HG03045 (cell line): ENCODE measurements around the gene SLC9A3.

ENCODE experiments used
- ATAC-seq: cut with Tn5 transposase; IDR thresholded peaks from one replicate; pipeline ENCODE4 v1.9.1; 2021; ENCODE audit warnings: mild to moderate bottlenecking, moderate library complexity; ENCODE audit not compliant: unreplicated experiment

SLC9A3 gene

GRCh38 chr5:527646-528628 is 3.7 kb upstream of the SLC9A3 start:
- no peak for ATAC-seq

GRCh38 chr5:526456-527088 is 2.3 kb upstream of the SLC9A3 start:
- no peak for ATAC-seq

GRCh38 chr5:525916-526315 is 1.7 kb upstream of the SLC9A3 start:
- no peak for ATAC-seq

- no peak for ATAC-seq
These were observed 918 bp upstream of the SLC9A3 start for GRCh38 chr5:524973-525761.

- ATAC-seq, result no peak
These were observed 617 bp downstream of the SLC9A3 start for GRCh38 chr5:523441-524222.

GRCh38 chr5:522899-523440 is 1.3 kb downstream of the SLC9A3 start:
- ATAC-seq, result no peak

GRCh38 chr5:522116-522515 is 2.1 kb downstream of the SLC9A3 start:
- no peak for ATAC-seq

- ATAC-seq, result no peak
These were observed 2.6 kb downstream of the SLC9A3 start for GRCh38 chr5:521680-522079.

GRCh38 chr5:520850-521226 is 3.4 kb downstream of the SLC9A3 start:
- no peak for ATAC-seq

- no peak for ATAC-seq
These were observed 3.9 kb downstream of the SLC9A3 start for GRCh38 chr5:520196-520849.

- ATAC-seq, result no peak
These were observed 5.5 kb downstream of the SLC9A3 start for GRCh38 chr5:518721-519120.

- no peak for ATAC-seq
These were observed 6.6 kb downstream of the SLC9A3 start for GRCh38 chr5:517535-518100.

GRCh38 chr5:516980-517379 is 7.3 kb downstream of the SLC9A3 start:
- ATAC-seq, result no peak

GRCh38 chr5:516338-516925 is 7.8 kb downstream of the SLC9A3 start:
- ATAC-seq, result no peak

- no peak for ATAC-seq
These were observed 8.9 kb downstream of the SLC9A3 start for GRCh38 chr5:515273-515836.

GRCh38 chr5:514673-515072 is 9.6 kb downstream of the SLC9A3 start:
- ATAC-seq, result no peak

GRCh38 chr5:514101-514485 is 10.2 kb downstream of the SLC9A3 start:
- ATAC-seq, result no peak

- no peak for ATAC-seq
These were observed 10.8 kb downstream of the SLC9A3 start for GRCh38 chr5:513216-514100.
